Measurements from ENCODE around the gene ANKRD24. TPM values are rescaled to one million over a fixed set of nuclear protein-coding genes. Genes with fewer than 3 reads are reported as not detected.
"Not testable (repeated sequence)": the region's sequence is repeated elsewhere in the genome, so short reads cannot be mapped to it uniquely, and the experiment has no call there.

Gene ANKRD24
- polyA plus RNA-seq, 4 donors, result 0.95 to 1.8 (median 1.4) TPM

GRCh38 chr19:4266253-4267000 lies 83.9 kb downstream of the ANKRD24 start:
- no peak for DNase-seq (ENCODE audit: low read depth in 4 of 4, low spot score in 2 of 4)

DNA sequence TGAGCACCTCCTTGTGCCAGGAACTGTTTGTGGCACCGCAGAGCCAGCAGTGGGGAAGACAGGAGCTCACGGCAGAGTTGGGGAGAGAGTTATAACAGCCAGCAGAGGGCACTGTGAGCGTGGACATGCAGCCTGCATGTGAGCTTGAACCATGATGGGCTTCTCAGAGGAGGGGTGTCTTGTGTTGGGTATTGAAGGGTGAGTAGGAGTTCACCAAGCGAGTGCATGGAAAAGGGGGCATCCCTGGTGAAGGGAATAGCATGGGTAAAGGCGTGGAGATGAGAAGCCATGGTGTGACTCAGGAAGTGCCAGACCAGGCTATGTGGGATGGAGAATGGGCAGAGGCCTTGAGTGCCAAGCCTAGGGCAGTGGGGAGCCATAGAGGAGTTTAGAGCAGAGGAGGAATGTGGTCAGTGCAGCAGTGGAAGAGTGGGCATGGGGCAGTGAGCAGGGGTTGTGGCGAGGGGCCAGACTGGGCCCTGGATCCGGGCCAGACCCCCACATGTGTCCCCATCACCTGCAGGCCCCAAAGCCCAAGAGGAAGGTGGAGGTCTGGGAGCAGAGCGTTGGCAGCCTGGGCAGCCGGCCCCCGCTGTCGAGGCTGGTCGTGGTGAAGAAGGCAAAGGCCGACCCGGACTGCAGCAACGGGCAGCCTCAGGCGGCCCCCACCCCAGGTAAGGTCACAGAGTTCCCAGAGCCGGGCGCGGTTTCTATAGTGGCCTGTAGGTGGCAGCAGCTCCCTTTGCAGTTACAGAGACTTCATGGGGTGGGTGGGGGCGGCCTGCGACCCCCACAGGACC lies 84.8 kb downstream of the ANKRD24 start:
- no peak for DNase-seq (ENCODE audit: low read depth in 4 of 4, low spot score in 2 of 4)

DNA sequence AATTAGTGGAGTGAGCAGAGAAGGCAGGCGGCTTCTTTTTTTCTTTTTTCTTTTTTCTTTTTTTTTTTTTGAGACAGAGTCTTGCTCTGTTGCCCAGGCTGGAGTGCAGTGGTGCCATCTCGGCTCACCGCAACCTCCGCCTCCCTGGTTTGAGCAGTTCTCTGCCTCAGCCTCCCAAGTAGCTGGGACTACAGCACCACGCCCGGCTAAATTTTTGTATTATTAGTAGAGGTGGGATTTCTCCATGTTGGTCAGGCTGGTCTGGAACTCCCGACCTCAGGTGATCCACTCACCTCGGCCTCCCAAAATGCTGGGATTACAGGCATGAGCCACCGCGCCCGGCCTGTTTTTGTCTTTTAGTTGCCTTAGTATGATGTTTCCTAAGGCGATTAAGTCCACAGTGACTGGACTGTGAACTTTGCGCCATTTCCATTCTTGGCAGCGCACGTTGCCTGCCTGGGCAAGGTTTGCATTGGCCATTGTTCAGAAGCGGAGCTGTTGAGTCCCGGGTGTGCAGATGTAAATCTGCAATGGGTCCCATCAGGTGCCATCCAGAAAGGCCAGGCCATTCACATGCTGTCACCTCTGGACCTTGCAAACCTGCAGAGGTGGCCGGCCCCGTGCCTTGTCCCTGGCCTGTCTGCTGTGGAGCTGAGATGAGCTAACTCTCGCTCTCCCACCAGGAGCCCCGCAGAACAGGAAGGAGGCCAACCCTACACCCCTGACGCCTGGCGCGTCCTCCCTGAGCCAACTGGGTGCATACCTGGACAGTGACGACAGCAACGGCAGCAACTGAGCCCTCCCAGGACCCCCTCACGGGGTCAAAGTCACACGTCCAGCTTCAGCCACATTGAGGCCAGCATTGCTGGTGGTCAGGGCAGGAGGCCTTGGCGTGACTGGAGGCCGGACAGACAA lies 85.7 kb downstream of the ANKRD24 start:
- no peak for DNase-seq (ENCODE audit: low read depth in 4 of 4, low spot score in 2 of 4)

- no peak for DNase-seq (ENCODE audit: low read depth in 4 of 4, low spot score in 2 of 4)
These were observed 86.4 kb downstream of the ANKRD24 start for GRCh38 chr19:4268816-4269430.

DNA sequence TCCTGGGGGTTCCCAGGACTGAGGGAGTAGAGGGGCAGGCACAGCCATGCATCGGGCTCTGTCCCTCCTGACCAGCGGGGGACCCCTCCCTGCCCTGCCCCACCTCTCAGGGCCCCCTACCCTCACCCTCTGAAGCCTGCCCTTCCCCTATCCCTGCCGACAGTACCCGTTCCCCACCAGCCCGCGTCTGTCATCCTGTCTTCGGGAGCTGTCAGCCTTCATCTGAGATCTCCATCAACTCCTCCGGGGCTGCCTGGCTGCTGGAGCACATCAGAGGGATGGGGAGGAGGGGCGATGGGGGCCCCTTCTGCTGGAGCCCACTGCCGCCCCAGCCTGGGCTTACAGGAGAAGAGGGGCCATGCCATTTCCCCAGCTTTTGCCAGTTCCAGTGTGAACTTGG lies 90.4 kb downstream of the ANKRD24 start:
- DNase-seq (ENCODE audit: low read depth in 4 of 4, low spot score in 2 of 4), result no peak

DNA sequence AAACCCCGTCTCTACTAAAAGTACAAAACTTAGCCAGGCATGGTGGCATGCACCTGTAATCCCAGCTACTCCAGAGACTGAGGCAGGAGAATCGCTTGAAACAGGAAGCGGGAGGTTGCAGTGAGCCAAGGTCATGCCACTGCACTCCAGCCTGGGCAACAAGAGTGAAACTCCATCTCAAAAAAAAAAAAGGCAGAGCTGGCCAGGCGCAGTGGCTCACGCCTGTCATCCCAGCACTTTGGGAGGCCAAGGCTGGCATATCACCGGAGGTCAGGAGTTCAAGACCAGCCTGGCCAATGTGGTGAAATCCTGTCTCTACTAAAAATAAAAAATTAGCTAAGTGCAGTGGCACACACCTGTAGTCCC lies 91.8 kb downstream of the ANKRD24 start:
- DNase-seq (ENCODE audit: low read depth in 4 of 4, low spot score in 2 of 4), result not testable (repeated sequence)

Other genes with a start within 250 kb of the ANKRD24 start
- under 1 TPM in 3 of 4 donors, not detected in 1; 0.16 to 0.25 (median 0.18) TPM for gene NMRK2, start 249.6 kb upstream of the ANKRD24 start, polyA plus RNA-seq (ENCODE audit: insufficient read length in 4 of 4)
- 10 to 100 TPM; 34.4 to 52.3 (median 47.1) TPM for gene DAPK3, start 211.6 kb upstream of the ANKRD24 start, polyA plus RNA-seq (ENCODE audit: insufficient read length in 4 of 4)
- 1,000 to 10,000 TPM; 1,516 to 2,178 (median 1,698) TPM for gene EEF2, start 197.2 kb upstream of the ANKRD24 start, polyA plus RNA-seq (ENCODE audit: insufficient read length in 4 of 4)
- 10 to 100 TPM; 29.0 to 50.9 (median 36.3) TPM for gene PIAS4, start 175.0 kb upstream of the ANKRD24 start, polyA plus RNA-seq (ENCODE audit: insufficient read length in 4 of 4)
- 10 to 100 TPM in 3 of 4 donors, 1 to 10 TPM in 1; 7.6 to 15.6 (median 11.8) TPM for gene ZBTB7A, start 115.8 kb upstream of the ANKRD24 start, polyA plus RNA-seq (ENCODE audit: insufficient read length in 4 of 4)
- 100 to 1,000 TPM in 3 of 4 donors, 10 to 100 TPM in 1; 81.9 to 151 (median 130) TPM for gene MAP2K2, start 58.6 kb upstream of the ANKRD24 start, polyA plus RNA-seq (ENCODE audit: insufficient read length in 4 of 4)
- gene CREB3L3, start 29.1 kb upstream of the ANKRD24 start, polyA plus RNA-seq (ENCODE audit: insufficient read length in 4 of 4), result 1 to 10 TPM in 3 of 4 donors, under 1 TPM in 1; 0.65 to 1.7 (median 1.4) TPM
- 10 to 100 TPM; 14.8 to 28.3 (median 22.7) TPM for gene SIRT6, start 126 bp upstream of the ANKRD24 start, polyA plus RNA-seq (ENCODE audit: insufficient read length in 4 of 4)
- under 1 TPM; 0.18 to 0.68 (median 0.51) TPM for gene EBI3, start 46.8 kb downstream of the ANKRD24 start, polyA plus RNA-seq (ENCODE audit: insufficient read length in 4 of 4)
- 10 to 100 TPM; 19.7 to 28.5 (median 22.7) TPM for gene YJU2, start 64.4 kb downstream of the ANKRD24 start, polyA plus RNA-seq (ENCODE audit: insufficient read length in 4 of 4)
- 1 to 10 TPM; 1.5 to 3.3 (median 2.3) TPM for gene SHD, start 96.6 kb downstream of the ANKRD24 start, polyA plus RNA-seq (ENCODE audit: insufficient read length in 4 of 4)
- gene TMIGD2, start 119.7 kb downstream of the ANKRD24 start, polyA plus RNA-seq (ENCODE audit: insufficient read length in 4 of 4), result under 1 TPM; 0.33 to 0.61 (median 0.48) TPM
- gene FSD1, start 121.9 kb downstream of the ANKRD24 start, polyA plus RNA-seq (ENCODE audit: insufficient read length in 4 of 4), result 10 to 100 TPM in 1 of 4 donors, 1 to 10 TPM in 3; 3.9 to 11.4 (median 7.1) TPM
- gene STAP2, start 156.1 kb downstream of the ANKRD24 start, polyA plus RNA-seq (ENCODE audit: insufficient read length in 4 of 4), result 10 to 100 TPM; 21.0 to 33.6 (median 28.5) TPM
- gene MPND, start 160.9 kb downstream of the ANKRD24 start, polyA plus RNA-seq (ENCODE audit: insufficient read length in 4 of 4), result 10 to 100 TPM; 21.8 to 36.6 (median 28.9) TPM
- 10 to 100 TPM; 51.5 to 82.9 (median 75.5) TPM for gene SH3GL1, start 217.9 kb downstream of the ANKRD24 start, polyA plus RNA-seq (ENCODE audit: insufficient read length in 4 of 4)
- 10 to 100 TPM; 19.8 to 28.9 (median 22.3) TPM for gene CHAF1A, start 220.0 kb downstream of the ANKRD24 start, polyA plus RNA-seq (ENCODE audit: insufficient read length in 4 of 4)

All from left renal cortex interstitium (tissue), 4 donors.